ENCODE data around the gene FFAR2.

FFAR2 gene

DNA sequence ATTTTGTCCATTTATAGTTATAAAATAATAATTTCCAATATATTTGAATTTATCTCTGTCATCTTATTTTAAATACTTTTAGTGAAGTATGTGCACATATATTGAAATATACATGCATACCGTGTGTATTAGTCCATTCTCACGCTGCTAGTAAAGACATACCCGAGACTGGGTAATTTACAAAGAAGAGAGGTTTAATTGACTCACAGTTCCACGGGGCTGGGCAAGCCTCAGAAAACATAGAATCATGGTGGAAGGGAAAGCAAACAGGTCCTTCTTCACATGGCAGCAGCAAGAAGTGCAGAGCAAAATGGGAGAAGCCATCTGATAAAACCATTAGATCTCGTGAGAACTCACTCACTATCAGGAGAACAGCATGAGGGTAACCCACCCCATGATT is 37.6 kb upstream of the FFAR2 start:
- no peak for DNase-seq (ENCODE audit: low read depth)
- TF ChIP-seq MYC (IDR thresholded peaks at IDR 0.05; ENCODE audit: low read depth, low read length) (no peak), POLR2A (IDR thresholded peaks at IDR 0.05; ENCODE audit: extremely low read depth, insufficient read length) (no peak)
- TF ChIP-seq, protein P1, sequence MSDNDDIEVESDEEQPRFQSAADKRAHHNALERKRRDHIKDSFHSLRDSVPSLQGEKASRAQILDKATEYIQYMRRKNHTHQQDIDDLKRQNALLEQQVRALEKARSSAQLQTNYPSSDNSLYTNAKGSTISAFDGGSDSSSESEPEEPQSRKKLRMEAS (IDR thresholded peaks at IDR 0.05; ENCODE audit: low read depth, low read length), result no peak
- TF ChIP-seq, protein P2, sequence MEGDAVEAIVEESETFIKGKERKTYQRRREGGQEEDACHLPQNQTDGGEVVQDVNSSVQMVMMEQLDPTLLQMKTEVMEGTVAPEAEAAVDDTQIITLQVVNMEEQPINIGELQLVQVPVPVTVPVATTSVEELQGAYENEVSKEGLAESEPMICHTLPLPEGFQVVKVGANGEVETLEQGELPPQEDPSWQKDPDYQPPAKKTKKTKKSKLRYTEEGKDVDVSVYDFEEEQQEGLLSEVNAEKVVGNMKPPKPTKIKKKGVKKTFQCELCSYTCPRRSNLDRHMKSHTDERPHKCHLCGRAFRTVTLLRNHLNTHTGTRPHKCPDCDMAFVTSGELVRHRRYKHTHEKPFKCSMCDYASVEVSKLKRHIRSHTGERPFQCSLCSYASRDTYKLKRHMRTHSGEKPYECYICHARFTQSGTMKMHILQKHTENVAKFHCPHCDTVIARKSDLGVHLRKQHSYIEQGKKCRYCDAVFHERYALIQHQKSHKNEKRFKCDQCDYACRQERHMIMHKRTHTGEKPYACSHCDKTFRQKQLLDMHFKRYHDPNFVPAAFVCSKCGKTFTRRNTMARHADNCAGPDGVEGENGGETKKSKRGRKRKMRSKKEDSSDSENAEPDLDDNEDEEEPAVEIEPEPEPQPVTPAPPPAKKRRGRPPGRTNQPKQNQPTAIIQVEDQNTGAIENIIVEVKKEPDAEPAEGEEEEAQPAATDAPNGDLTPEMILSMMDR (IDR thresholded peaks at IDR 0.05; ENCODE audit: low read depth, low read length), result no peak
- no peak overlapping the region for H3K4me3 ChIP-seq (ENCODE audit: low read depth, low read length)

DNA sequence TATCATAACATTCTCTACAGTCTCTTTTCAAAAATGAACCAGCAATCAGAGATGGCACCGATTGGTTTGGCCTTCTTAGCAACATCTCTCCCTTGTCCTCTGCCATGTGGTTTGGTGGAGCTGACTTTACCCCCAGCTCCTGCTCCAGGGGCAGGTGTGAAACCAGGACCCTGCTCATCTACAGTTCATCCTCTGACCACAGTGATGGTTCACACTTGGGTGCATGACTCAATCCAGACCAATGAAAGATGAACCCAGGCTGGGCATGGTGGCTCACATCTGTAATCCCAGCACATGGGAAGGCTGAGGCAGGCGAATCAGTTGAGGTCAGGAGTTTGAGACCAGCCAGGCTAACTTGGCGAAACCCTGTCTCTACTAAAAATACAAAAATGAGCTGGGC is 33.6 kb upstream of the FFAR2 start:
- DNase-seq (ENCODE audit: low read depth), result no peak
- TF ChIP-seq MYC (IDR thresholded peaks at IDR 0.05; ENCODE audit: low read depth, low read length), result no peak
- TF ChIP-seq, protein P1 (IDR thresholded peaks at IDR 0.05; ENCODE audit: low read depth, low read length), result no peak
- TF ChIP-seq POLR2A (IDR thresholded peaks at IDR 0.05; ENCODE audit: extremely low read depth, insufficient read length), result no peak
- TF ChIP-seq, protein P2 (IDR thresholded peaks at IDR 0.05; ENCODE audit: low read depth, low read length), result no peak
- no peak overlapping the region for H3K4me3 ChIP-seq (ENCODE audit: low read depth, low read length)

DNA sequence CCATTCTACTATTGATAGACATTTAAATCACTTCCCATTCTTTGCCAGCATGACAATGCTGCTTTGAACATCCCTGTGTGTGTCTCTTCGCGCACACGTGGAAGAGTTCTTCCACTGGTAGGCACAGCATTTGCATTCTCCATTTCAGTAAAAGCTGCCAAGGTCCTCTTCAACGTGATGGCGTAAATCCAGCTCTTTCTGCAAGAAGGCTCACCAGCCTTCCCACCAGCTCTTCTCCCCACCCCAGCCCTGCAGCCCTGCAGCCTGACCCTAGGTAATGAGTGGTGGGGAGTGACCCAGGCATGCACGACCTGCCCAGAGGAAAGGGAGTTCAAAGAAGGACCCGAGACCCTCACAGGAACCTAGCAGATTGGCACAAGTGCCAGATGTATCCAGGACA is 31.7 kb upstream of the FFAR2 start:
- no peak overlapping the region for H3K4me3 ChIP-seq (ENCODE audit: low read depth, low read length)
- no peak for DNase-seq (ENCODE audit: low read depth)
- TF ChIP-seq POLR2A (IDR thresholded peaks at IDR 0.05; ENCODE audit: extremely low read depth, insufficient read length) (no peak), MYC (IDR thresholded peaks at IDR 0.05; ENCODE audit: low read depth, low read length) (no peak)
- TF ChIP-seq, protein P2 (IDR thresholded peaks at IDR 0.05; ENCODE audit: low read depth, low read length), result no peak
- TF ChIP-seq, protein P1 (IDR thresholded peaks at IDR 0.05; ENCODE audit: low read depth, low read length), result no peak

DNA sequence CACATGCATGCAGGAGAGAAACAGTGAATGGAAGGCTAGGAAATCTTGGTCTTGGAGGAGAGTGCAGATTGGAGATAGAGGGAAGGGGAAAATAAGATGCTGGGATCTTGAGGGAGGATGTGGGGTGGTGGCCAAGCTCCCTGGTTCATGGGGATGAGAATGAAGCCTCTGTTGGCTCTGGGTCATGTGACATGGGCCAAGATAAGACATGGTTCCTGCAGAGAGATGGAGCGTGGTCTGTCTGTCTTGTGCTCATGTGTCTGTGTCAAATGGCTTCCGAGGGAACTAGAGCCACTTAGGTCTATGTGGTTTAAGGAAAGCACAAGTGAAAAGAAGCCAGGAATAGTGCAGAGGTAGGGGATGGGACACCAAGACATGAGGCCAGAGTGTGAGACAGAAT is 30.8 kb upstream of the FFAR2 start:
- no peak for DNase-seq (ENCODE audit: low read depth)
- TF ChIP-seq, protein P1 (IDR thresholded peaks at IDR 0.05; ENCODE audit: low read depth, low read length), result no peak
- TF ChIP-seq, protein P2 (IDR thresholded peaks at IDR 0.05; ENCODE audit: low read depth, low read length), result no peak
- no peak for TF ChIP-seq POLR2A (IDR thresholded peaks at IDR 0.05; ENCODE audit: extremely low read depth, insufficient read length)
- TF ChIP-seq MYC (IDR thresholded peaks at IDR 0.05; ENCODE audit: low read depth, low read length), result no peak
- no peak overlapping the region for H3K4me3 ChIP-seq (ENCODE audit: low read depth, low read length)

DNA sequence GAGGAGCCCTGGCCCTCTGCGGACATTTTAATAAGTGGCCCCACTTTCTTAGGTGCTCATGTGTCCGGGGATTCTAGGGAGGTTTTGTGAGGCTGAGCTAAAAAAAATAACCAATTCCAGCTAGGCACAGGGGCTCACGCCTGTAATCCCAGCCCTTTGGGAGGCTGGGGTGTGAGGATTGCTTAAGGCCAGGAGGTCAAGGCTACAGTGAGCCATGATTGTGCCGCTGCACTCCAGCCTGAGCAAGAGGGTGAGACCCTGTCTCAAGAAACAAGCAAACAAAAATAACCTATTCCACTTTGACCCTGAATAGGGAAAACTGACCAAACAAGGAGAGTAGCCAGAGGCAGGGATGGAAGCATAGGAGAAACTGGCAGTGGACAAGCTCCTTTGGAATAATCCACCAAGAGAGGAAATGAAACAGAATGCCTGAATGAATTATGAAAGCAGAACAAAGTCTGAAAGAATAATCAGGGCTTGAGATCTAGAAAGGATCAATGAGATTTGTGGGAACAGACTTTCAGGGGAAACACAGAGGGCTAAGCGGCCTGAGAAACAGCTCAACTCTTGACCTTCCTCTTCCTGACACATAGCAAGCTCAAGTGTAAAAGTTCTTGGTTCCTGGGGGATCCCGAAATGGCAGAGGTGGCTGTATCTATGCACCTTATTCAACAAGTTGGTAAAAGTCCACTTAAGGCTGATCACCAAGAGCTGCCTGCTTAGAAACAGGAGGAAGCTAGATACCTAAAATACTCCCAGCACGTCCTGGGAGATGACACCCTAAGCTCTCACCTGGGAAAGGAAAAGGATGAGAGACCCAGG is 30.1 kb upstream of the FFAR2 start:
- no peak overlapping the region for H3K4me3 ChIP-seq (ENCODE audit: low read depth, low read length)
- DNase-seq (ENCODE audit: low read depth), result no peak
- TF ChIP-seq, protein P2 (IDR thresholded peaks at IDR 0.05; ENCODE audit: low read depth, low read length), result no peak
- TF ChIP-seq, protein P1 (IDR thresholded peaks at IDR 0.05; ENCODE audit: low read depth, low read length), result no peak
- no peak for TF ChIP-seq MYC (IDR thresholded peaks at IDR 0.05; ENCODE audit: low read depth, low read length)
- TF ChIP-seq POLR2A (IDR thresholded peaks at IDR 0.05; ENCODE audit: extremely low read depth, insufficient read length), result no peak

Data from NB4 (cell line).